H1 (cell line): ENCODE results near the gene NSUN2. TPM values are rescaled to one million over a fixed set of nuclear protein-coding genes. Genes with fewer than 3 reads are reported as not detected.

ENCODE experiments used
- CTCF ChIA-PET: fragments of 300-600 bp; sonication (Branson Sonifier 250); formaldehyde crosslinking; loops from one replicate; lab custom pipeline; 2021; ENCODE audit not compliant: partially characterized antibody; lab: Charles Lee
- POLR2A ChIA-PET: fragments of 300-600 bp; sonication (Branson Sonifier 250); formaldehyde crosslinking; loops from one replicate; lab custom pipeline; 2021; ENCODE audit warnings: inconsistent platforms; ENCODE audit not compliant: partially characterized antibody; lab: Charles Lee
- DNase-seq, 2 experiments: peaks; one replicate each; pipeline versions ENCODE4 v3.0.0 to v3.0.0-alpha.2; 2010 to 2022; ENCODE audit warnings: low spot score in 2 of 2, low read depth in 1 of 2, mixed read lengths in 1 of 2
- FAIRE-seq: peaks from 2 replicates; lab custom pipeline; 2011; peaks lifted over from hg19 to GRCh38; lab: Jason Lieb, UNC
- H2AFZ ChIP-seq: 2 replicates; pipeline ENCODE4 v1.8.1; 2012; ENCODE audit warnings: low read length, inconsistent platforms
- H2AK5ac ChIP-seq: 2 replicates; pipeline ENCODE4 v1.6.1; 2013; ENCODE audit warnings: low read depth, low read length
- H2BK120ac ChIP-seq: replicated peaks from 2 replicates; pipeline ENCODE3; 2013; ENCODE audit warnings: low read depth, low read length, inconsistent platforms
- H2BK12ac ChIP-seq: 2 replicates; pipeline ENCODE4 v1.6.1; 2013; ENCODE audit warnings: low read depth, low read length
- H2BK15ac ChIP-seq: 2 replicates; pipeline ENCODE4 v1.6.1; 2013; ENCODE audit warnings: low read length
- H2BK20ac ChIP-seq: 2 replicates; pipeline ENCODE4 v1.6.1; 2013; ENCODE audit warnings: low read length
- H2BK5ac ChIP-seq: 2 replicates; pipeline ENCODE4 v1.6.1; 2013; ENCODE audit warnings: low read depth, low read length
- H3K14ac ChIP-seq: 2 replicates; pipeline ENCODE4 v1.6.1; 2013; ENCODE audit warnings: inconsistent platforms; ENCODE audit not compliant: insufficient read length
- H3K18ac ChIP-seq: 2 replicates; pipeline ENCODE4 v1.6.1; 2013; ENCODE audit warnings: low read length; ENCODE audit errors: extremely low read depth
- H3K23ac ChIP-seq: 2 replicates; pipeline ENCODE4 v1.6.1; 2013; ENCODE audit warnings: inconsistent platforms; ENCODE audit not compliant: insufficient read length
- H3K23me2 ChIP-seq: 2 replicates; pipeline ENCODE4 v1.6.1; 2013; ENCODE audit warnings: low read depth, low read length
- H3K27ac ChIP-seq: 2 replicates; pipeline ENCODE4 v1.6.1; 2011; ENCODE audit warnings: low read depth, low read length, inconsistent platforms
- H3K27me3 ChIP-seq, 4 experiments: replicated peaks in 1 of 4; 1 replicate in 1 of 4; 2 replicates in 3 of 4; pipeline versions ENCODE4 v1.6.1 to v1.8.1; 2011 to 2013; ENCODE audit warnings: low read length in 3 of 4, mild to moderate bottlenecking in 3 of 4, inconsistent platforms in 2 of 4, mixed read lengths in 2 of 4, moderate library complexity in 1 of 4; ENCODE audit not compliant: control insufficient read depth in 3 of 4, insufficient read depth in 3 of 4; ENCODE audit errors: extremely low read depth in 1 of 4
- H3K36me3 ChIP-seq, 4 experiments: 2 replicates each; pipeline versions ENCODE4 v1.6.1 to v1.8.1; 2011 to 2013; ENCODE audit warnings: mild to moderate bottlenecking in 4 of 4, low read length in 3 of 4, moderate library complexity in 2 of 4, control low read depth in 1 of 4, inconsistent platforms in 1 of 4; ENCODE audit not compliant: insufficient read depth in 4 of 4, control insufficient read depth in 2 of 4
- H3K4ac ChIP-seq: replicated peaks from 2 replicates; pipeline ENCODE3; 2013; ENCODE audit warnings: low read length, low read depth, mixed read lengths, inconsistent platforms; ENCODE audit not compliant: insufficient read length
- H3K4me1 ChIP-seq, 4 experiments: replicated peaks in 1 of 4; 1 replicate in 1 of 4; 2 replicates in 3 of 4; pipeline versions ENCODE4 v1.6.1 to v1.8.1; 2011 to 2013; ENCODE audit warnings: low read length in 3 of 4, inconsistent platforms in 2 of 4, mixed read lengths in 1 of 4; ENCODE audit not compliant: insufficient read depth in 4 of 4, control insufficient read depth in 3 of 4
- H3K4me2 ChIP-seq, 2 experiments: 2 replicates each; pipeline versions ENCODE4 v1.6.1 to v1.8.1; 2011 to 2013; ENCODE audit warnings: low read depth in 2 of 2, low read length in 2 of 2, control low read depth in 1 of 2, inconsistent platforms in 1 of 2, mild to moderate bottlenecking in 1 of 2; ENCODE audit not compliant: insufficient read depth in 1 of 2
- H3K4me3 ChIP-seq, 4 experiments: fragments of 200-600, 300-600 bp in 1 of 4; sonication (generic), shearing (Covaris generic), sonication (Bioruptor Twin) in 1 of 4; 2 replicates each; pipeline versions ENCODE4 v1.5.1 to v1.8.1; 2011 to 2016; ENCODE audit warnings: low read length in 4 of 4, low read depth in 3 of 4, control low read depth in 2 of 4, inconsistent platforms in 2 of 4, mild to moderate bottlenecking in 2 of 4, mixed read lengths in 1 of 4, moderate library complexity in 1 of 4; ENCODE audit not compliant: insufficient read depth in 2 of 4; ENCODE audit errors: extremely low read depth in 1 of 4
- H3K56ac ChIP-seq: replicated peaks from 2 replicates; pipeline ENCODE3; 2013; ENCODE audit warnings: low read depth, mild to moderate bottlenecking, mixed read lengths, low read length, inconsistent platforms; ENCODE audit not compliant: insufficient read length
- H3K79me1 ChIP-seq: 2 replicates; pipeline ENCODE4 v1.6.1; 2013; ENCODE audit warnings: low read depth, low read length, control low read depth
- H3K79me2 ChIP-seq, 2 experiments: 2 replicates each; pipeline versions ENCODE4 v1.6.1 to v1.8.1; 2012 to 2013; ENCODE audit warnings: low read length in 2 of 2, mild to moderate bottlenecking in 2 of 2, inconsistent platforms in 1 of 2; ENCODE audit not compliant: insufficient read depth in 2 of 2, control insufficient read depth in 1 of 2
- H3K9ac ChIP-seq, 4 experiments: replicated peaks in 1 of 4; 1 replicate in 1 of 4; 2 replicates in 3 of 4; pipeline versions ENCODE4 v1.6.1 to v1.8.1; 2011 to 2013; ENCODE audit warnings: low read depth in 3 of 4, low read length in 3 of 4, control low read depth in 2 of 4, mild to moderate bottlenecking in 2 of 4, moderate library complexity in 2 of 4, inconsistent platforms in 1 of 4; ENCODE audit errors: extremely low read depth in 1 of 4
- H3K9me3 ChIP-seq, 2 experiments: 2 replicates each; pipeline versions ENCODE4 v1.6.1 to v1.8.1; 2012 to 2013; ENCODE audit warnings: mild to moderate bottlenecking in 2 of 2, moderate library complexity in 2 of 2, control low read depth in 1 of 2, inconsistent platforms in 1 of 2, low read depth in 1 of 2, low read length in 1 of 2, mixed read lengths in 1 of 2; ENCODE audit not compliant: insufficient read depth in 2 of 2
- H4K20me1 ChIP-seq, 2 experiments: replicated peaks in 1 of 2; 2 replicates each; pipeline versions ENCODE3 to v1.8.1; 2011 to 2013; ENCODE audit warnings: inconsistent platforms in 2 of 2, low read length in 2 of 2, mild to moderate bottlenecking in 1 of 2; ENCODE audit not compliant: insufficient read depth in 2 of 2, control insufficient read depth in 1 of 2
- H4K5ac ChIP-seq: 2 replicates; pipeline ENCODE4 v1.6.1; 2013; ENCODE audit warnings: low read length, low read depth, mixed read lengths, inconsistent platforms; ENCODE audit not compliant: insufficient read length
- H4K8ac ChIP-seq: 2 replicates; pipeline ENCODE4 v1.8.0; 2013; ENCODE audit warnings: mild to moderate bottlenecking, moderate library complexity, low read length, inconsistent platforms; ENCODE audit not compliant: insufficient read depth; ENCODE audit errors: extremely low read depth
- H4K91ac ChIP-seq: replicated peaks from 2 replicates; pipeline ENCODE3; 2013; ENCODE audit warnings: low read length, mixed read lengths, inconsistent platforms; ENCODE audit not compliant: insufficient read length
- CBX8 ChIP-seq: fragments of 300-800, 300-1000 bp; sonication (generic); IDR thresholded peaks from 2 replicates; pipeline ENCODE4 v1.7.1; 2016; ENCODE audit warnings: low read depth, low read length, borderline replicate concordance
- CTCF ChIP-seq, 3 experiments: IDR thresholded peaks; 1 replicate in 2 of 3; 2 replicates in 1 of 3; pipeline versions ENCODE4 v1.5.1 to v1.6.1; 2011; ENCODE audit warnings: low read length in 3 of 3, mild to moderate bottlenecking in 3 of 3, inconsistent platforms in 2 of 3, low read depth in 1 of 3, moderate library complexity in 1 of 3; ENCODE audit not compliant: insufficient read depth in 1 of 3; ENCODE audit errors: control extremely low read depth in 1 of 3
- EGR1 ChIP-seq: IDR thresholded peaks from 2 replicates; pipeline ENCODE4 v1.6.1; 2011; ENCODE audit warnings: low read depth, low read length, borderline replicate concordance
- EZH2 ChIP-seq: fragments of 200-600 bp; sonication (generic); IDR thresholded peaks from 2 replicates; pipeline ENCODE4 v1.7.1; 2012; ENCODE audit warnings: low read depth, mild to moderate bottlenecking, moderate library complexity, low read length, inconsistent platforms; ENCODE audit not compliant: severe bottlenecking
- KDM1A ChIP-seq: fragments of 200-600, 300-600 bp; sonication (generic); IDR thresholded peaks from 2 replicates; pipeline ENCODE4 v1.7.1; 2016; ENCODE audit warnings: mild to moderate bottlenecking, low read length, borderline replicate concordance
- RBBP5 ChIP-seq: IDR thresholded peaks from 2 replicates; pipeline ENCODE4 v1.7.1; 2012; ENCODE audit warnings: low read depth, mild to moderate bottlenecking, inconsistent platforms, low read length, moderate library complexity, borderline replicate concordance
- RFX5 ChIP-seq: IDR thresholded peaks from 2 replicates; pipeline ENCODE4 v1.6.1; 2011; ENCODE audit warnings: low read depth, low read length, improper control_type of control experiment, borderline replicate concordance
- RXRA ChIP-seq: IDR thresholded peaks from 2 replicates; pipeline ENCODE4 v1.6.1; 2011; ENCODE audit warnings: low read depth, mild to moderate bottlenecking, low read length, moderate library complexity; ENCODE audit not compliant: insufficient read depth
- SP4 ChIP-seq: IDR thresholded peaks from 2 replicates; pipeline ENCODE4 v1.6.1; 2012; ENCODE audit warnings: low read length, inconsistent platforms
- SUZ12 ChIP-seq: fragments of 200-600 bp; sonication (generic); IDR thresholded peaks from 2 replicates; pipeline ENCODE4 v1.6.1; 2012; ENCODE audit warnings: mild to moderate bottlenecking, inconsistent platforms, low read length, moderate library complexity, mixed read lengths
- TCF12 ChIP-seq: IDR thresholded peaks from 2 replicates; pipeline ENCODE4 v1.6.1; 2011; ENCODE audit warnings: low read depth, mild to moderate bottlenecking, low read length
- TEAD4 ChIP-seq: IDR thresholded peaks from 2 replicates; pipeline ENCODE4 v1.6.1; 2012; ENCODE audit warnings: low read depth, low read length, inconsistent platforms, mixed read lengths
- WGBS, 2 experiments: shearing (Covaris generic) in 1 of 2; methylation state at CpG; one replicate each; pipeline versions ENCODE4 v1.1.6 to v1.1.7; 2013 to 2015; ENCODE audit warnings: low lambda C conversion rate in 2 of 2, mixed read lengths in 2 of 2, inconsistent platforms in 1 of 2, low coverage in 1 of 2, missing lambda C conversion rate in 1 of 2; ENCODE audit not compliant: insufficient replicate concordance in 2 of 2, insufficient coverage in 1 of 2, insufficient read length in 1 of 2; ENCODE audit errors: extremely low coverage in 1 of 2, missing lambda C conversion rate in 1 of 2; 5-methylcytosine and 5-hydroxymethylcytosine counted together
- polyA plus RNA-seq, 7 experiments: library from polyadenylated mRNA; depleted of rRNA in 3 of 7; stranded (reverse) in 5 of 7; unstranded in 2 of 7; fragments of >200 nt in 5 of 7; fragments of 200-250 nt in 2 of 7; gene quantifications; 1 replicate in 5 of 7; 2 replicates in 1 of 7; 4 replicates in 1 of 7; pipeline versions ENCODE4 v1.2.1 to v1.2.3, GENCODE V29; 2011 to 2013; ENCODE audit warnings: missing spikeins in 2 of 7, mixed read lengths in 2 of 7
- total RNA-seq: library from RNA; stranded (reverse); fragmentation: NEBNext Ultra II Directional; extraction: Animal tissue kit (Norgen Biotek cat#: 25700); gene quantifications from 2 replicates; pipeline ENCODE4 v1.2.1, GENCODE V29; 2021

Gene NSUN2
- total and polyA plus RNA-seq, 2 of the 8 experiments (the other 6 are each of a cell fraction or from before 2014, with no cell fraction given): 47.3 to 94.7 TPM

- no peaks in the 10 kb centered on the region for H3K79me1 ChIP-seq
- H3K14ac ChIP-seq: no peak overlapping the region
- no peaks in the 10 kb centered on the region for H3K27me3 ChIP-seq
- WGBS, 2 experiments: 92% methylated on average over 3 of the region's 3 CpGs; no CpG with 5 or more reads in 1 of the 2 experiments
- DNase-seq (no peak), FAIRE-seq (no peak)
- no peak overlapping the region for H4K8ac ChIP-seq
- H2BK20ac ChIP-seq: no peak overlapping the region
- H3K79me2 ChIP-seq: no peaks in the 10 kb centered on the region
- ChIA-PET POLR2A (interaction anchor here (1.3 kb wide), 1 partner anchor 10 kb away, joined by 3 read pairs; no protein-coding TSS in a partner anchor), CTCF (interaction anchor here (1.0 to 1.3 kb wide), 2 partner anchors 9 to 17 kb away, joined by 3 read pairs; no protein-coding TSS in a partner anchor)
- H3K4me2 ChIP-seq: no peak overlapping the region
- H3K4me3 ChIP-seq: no peak overlapping the region
- H2BK5ac ChIP-seq: no peak overlapping the region
- H3K4me1 ChIP-seq: no peaks in the 10 kb centered on the region
- no peak overlapping the region for H2BK15ac ChIP-seq
- no peak overlapping the region for H3K4ac ChIP-seq
- no peaks in the 10 kb centered on the region for H3K9me3 ChIP-seq
- no peak overlapping the region for H2BK120ac ChIP-seq
- no peak overlapping the region for H3K27ac ChIP-seq
- peaks cover 4 to 5% of the 10 kb centered on the region in 2 experiments for H4K20me1 ChIP-seq
- H2AFZ ChIP-seq: no peak overlapping the region
- H4K5ac ChIP-seq: no peak overlapping the region
- H4K91ac ChIP-seq: no peak overlapping the region
- no peak overlapping the region for H3K18ac ChIP-seq
- H2AK5ac ChIP-seq: no peak overlapping the region
- H2BK12ac ChIP-seq: no peak overlapping the region
- H3K23ac ChIP-seq: no peak overlapping the region
- H3K36me3 ChIP-seq: peaks cover 7 to 32% (median 18%) of the 10 kb centered on the region in 4 experiments; a peak in 6 of 8 replicates
- no peak overlapping the region for H3K9ac ChIP-seq
- H3K56ac ChIP-seq: no peak overlapping the region
- no peaks in the 10 kb centered on the region for H3K23me2 ChIP-seq
- TF ChIP-seq SP4: no peak
- no peak for TF ChIP-seq CTCF (IDR thresholded peaks at IDR 0.05; ENCODE audit: control extremely low read depth in 1 of 3, insufficient read depth in 1 of 3, low read depth in 1 of 3, low read length in 3 of 3)
- TF ChIP-seq KDM1A: no peak
- no peak for TF ChIP-seq TEAD4
- no peak for TF ChIP-seq RBBP5
- no peak for TF ChIP-seq TCF12
- no peak for TF ChIP-seq CBX8
- no peak for TF ChIP-seq RXRA
- TF ChIP-seq SUZ12: no peak
- TF ChIP-seq EGR1: no peak
- TF ChIP-seq RFX5: no peak
- no peak for TF ChIP-seq EZH2
Observed at GRCh38 chr5:6595405-6595804, 37.4 kb downstream of the NSUN2 start.
